Measurements from ENCODE around the gene DUSP28. TPM values are rescaled to one million over a fixed set of nuclear protein-coding genes. Genes with fewer than 3 reads are reported as not detected.

Gene DUSP28, protein sequence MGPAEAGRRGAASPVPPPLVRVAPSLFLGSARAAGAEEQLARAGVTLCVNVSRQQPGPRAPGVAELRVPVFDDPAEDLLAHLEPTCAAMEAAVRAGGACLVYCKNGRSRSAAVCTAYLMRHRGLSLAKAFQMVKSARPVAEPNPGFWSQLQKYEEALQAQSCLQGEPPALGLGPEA
- 10 to 100 TPM in 1 of 2 donors, 1 to 10 TPM in 1; 5.8 to 14.3 TPM for total RNA-seq

DNA sequence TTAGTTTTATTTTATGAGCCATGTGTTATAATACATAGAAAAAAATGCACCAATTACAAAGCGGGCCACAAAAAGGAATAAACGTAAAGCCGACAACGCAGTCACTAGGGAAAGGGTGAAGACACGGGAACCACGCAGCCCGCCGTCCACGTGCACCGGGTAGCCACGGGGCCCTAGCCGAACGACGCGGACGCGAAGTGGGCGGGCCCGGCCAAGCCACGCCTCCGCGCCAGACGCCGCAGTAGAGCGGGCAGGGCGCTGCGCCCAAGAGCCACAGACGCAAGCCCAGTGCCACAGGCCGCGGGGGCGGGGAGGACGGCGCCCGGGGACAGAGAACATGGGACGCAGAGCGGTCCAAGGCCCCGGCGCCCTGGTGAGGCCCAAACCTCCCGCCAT lies at the start of gene DUSP28:
Gene DUSP28, plus strand, starts transcription at position 274 of the 396 bp plus-strand sequence. CDS start 328 bp downstream, outside the sequence.
- ATAC-seq (ENCODE audit: insufficient number of reproducible peaks, low FRiP score, low read depth), result peak; percentile 70
- Histone ChIP-seq H3K4me3 (peak within 1 kb of the TSS; percentile 96), H3K27me3 (replicated peaks; ENCODE audit: insufficient read depth) (no peaks in the 10 kb centered on the region), H3K4me1 (ENCODE audit: control insufficient read depth in 1 of 2, low read depth in 2 of 2) (peaks cover 30 to 50% of the 10 kb centered on the region in 2 donors), H3K27ac (peak within 1 kb of the TSS; percentile 99), H3K9me3 (no peaks in the 10 kb centered on the region), H3K36me3 (no peaks in the 10 kb centered on the region)
- DNase-seq (ENCODE audit: low spot score), result peak; percentile 64
- TF ChIP-seq, protein P1, sequence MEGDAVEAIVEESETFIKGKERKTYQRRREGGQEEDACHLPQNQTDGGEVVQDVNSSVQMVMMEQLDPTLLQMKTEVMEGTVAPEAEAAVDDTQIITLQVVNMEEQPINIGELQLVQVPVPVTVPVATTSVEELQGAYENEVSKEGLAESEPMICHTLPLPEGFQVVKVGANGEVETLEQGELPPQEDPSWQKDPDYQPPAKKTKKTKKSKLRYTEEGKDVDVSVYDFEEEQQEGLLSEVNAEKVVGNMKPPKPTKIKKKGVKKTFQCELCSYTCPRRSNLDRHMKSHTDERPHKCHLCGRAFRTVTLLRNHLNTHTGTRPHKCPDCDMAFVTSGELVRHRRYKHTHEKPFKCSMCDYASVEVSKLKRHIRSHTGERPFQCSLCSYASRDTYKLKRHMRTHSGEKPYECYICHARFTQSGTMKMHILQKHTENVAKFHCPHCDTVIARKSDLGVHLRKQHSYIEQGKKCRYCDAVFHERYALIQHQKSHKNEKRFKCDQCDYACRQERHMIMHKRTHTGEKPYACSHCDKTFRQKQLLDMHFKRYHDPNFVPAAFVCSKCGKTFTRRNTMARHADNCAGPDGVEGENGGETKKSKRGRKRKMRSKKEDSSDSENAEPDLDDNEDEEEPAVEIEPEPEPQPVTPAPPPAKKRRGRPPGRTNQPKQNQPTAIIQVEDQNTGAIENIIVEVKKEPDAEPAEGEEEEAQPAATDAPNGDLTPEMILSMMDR (IDR thresholded peaks at IDR 0.05), result no peak

DNA sequence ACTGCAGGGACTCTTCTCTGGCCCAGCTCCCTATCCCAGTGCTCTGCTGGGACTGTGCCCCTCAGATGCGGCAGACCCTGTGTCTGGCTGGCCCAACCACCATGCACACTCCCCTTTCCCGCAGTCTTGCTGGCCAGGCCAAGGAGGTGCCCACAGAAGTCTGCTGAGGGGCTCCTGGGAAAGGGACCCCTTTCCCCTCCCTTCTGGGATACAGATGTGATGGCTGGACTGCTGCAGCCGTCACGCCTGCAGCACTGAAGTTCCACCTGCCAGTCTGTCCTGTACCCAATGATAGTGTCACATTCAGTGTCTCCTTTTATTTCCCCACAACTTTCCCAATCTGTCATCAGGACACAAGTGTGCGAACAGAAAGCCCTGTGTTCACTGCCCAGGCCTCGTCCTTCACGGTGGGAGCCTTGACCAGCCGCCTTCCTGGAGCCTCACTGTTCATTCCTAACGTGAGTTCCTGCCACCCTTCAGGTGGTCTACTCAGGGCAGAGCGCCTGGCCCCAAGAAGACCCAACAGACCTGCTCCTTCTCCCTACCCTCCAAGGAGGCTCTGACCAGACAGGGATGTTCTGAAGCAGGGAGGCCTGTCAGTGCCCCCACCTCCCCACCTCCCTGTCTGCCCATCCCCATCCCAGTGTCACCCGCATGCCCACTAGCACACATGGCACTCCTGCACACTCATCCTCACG lies 49.5 kb upstream of the DUSP28 start:
- no peak overlapping the region for H3K4me3 ChIP-seq
- no peaks in the 10 kb centered on the region for H3K9me3 ChIP-seq
- TF ChIP-seq, protein P1 (IDR thresholded peaks at IDR 0.05), result no peak
- DNase-seq (ENCODE audit: low spot score) (no peak), ATAC-seq (ENCODE audit: insufficient number of reproducible peaks, low FRiP score, low read depth) (no peak)
- no peaks in the 10 kb centered on the region for H3K27me3 ChIP-seq (replicated peaks; ENCODE audit: insufficient read depth)
- no peak overlapping the region for H3K27ac ChIP-seq
- H3K36me3 ChIP-seq, result peaks cover 7% of the 10 kb centered on the region
- H3K4me1 ChIP-seq (ENCODE audit: control insufficient read depth in 1 of 2, low read depth in 2 of 2), result no peaks in the 10 kb centered on the region

DNA sequence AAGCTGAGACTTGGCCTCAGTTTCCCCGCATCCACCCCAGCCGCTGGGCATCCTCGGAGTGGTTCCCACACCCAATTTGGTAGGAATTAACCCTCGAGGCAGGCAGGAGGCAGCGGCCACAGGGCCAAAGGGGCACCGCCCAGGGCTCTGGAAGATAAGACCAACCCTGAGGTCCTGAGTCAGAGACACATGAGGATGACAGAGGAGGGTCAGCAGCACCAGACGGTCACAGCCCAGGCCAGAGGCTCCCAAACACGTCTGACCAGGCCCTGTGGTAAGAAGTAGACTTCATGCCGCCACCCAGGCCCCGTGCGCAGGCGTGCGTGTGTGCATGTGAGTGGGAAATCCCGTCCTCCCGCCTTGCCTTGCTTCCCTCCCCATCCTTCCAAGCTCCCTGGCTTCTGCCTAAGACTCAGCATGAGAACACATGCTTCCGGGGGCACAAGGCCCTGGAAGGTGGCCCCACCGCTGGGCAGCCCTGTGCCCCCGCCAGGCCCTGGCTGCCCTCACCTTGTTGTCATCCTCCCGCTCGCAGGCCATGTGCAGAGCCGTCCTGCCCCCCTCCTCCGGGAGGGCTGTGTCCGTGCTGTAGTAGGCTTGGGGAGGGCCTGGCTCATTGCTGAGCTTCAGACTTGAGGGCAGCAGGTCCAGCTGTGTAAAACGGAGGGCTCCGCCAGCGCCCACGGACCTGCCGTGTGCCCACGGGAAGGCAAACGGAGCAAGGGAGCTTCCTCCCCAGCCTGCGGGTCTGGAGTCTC lies 48.6 kb upstream of the DUSP28 start:
- DNase-seq (ENCODE audit: low spot score), result no peak
- Histone ChIP-seq H3K27ac (no peak overlapping the region), H3K36me3 (peaks cover 7% of the 10 kb centered on the region), H3K4me3 (no peak overlapping the region), H3K9me3 (no peaks in the 10 kb centered on the region), H3K27me3 (replicated peaks; ENCODE audit: insufficient read depth) (no peaks in the 10 kb centered on the region), H3K4me1 (ENCODE audit: control insufficient read depth in 1 of 2, low read depth in 2 of 2) (no peaks in the 10 kb centered on the region)
- TF ChIP-seq, protein P1 (IDR thresholded peaks at IDR 0.05), result no peak
- ATAC-seq (ENCODE audit: insufficient number of reproducible peaks, low FRiP score, low read depth), result no peak

DNA sequence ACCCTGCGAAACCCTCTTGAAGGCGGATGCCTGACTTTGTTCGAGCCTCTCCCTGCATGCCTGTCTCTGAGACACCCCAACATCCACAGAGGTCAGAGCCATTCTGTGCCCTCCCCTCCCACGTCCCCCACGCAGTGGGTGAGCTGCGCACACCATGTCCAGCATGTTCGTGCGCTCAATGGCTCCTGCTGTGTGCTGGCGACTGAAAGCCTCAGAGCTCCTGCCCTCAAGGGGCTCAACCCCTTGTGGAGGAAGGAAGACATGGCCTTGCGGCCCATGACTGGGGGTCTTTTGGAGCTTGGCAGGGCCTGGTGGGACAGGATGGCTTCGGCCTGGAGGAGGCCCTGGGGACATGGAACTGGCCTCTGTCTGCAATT lies 48.1 kb upstream of the DUSP28 start:
- Histone ChIP-seq H3K27ac (no peak overlapping the region), H3K4me1 (ENCODE audit: control insufficient read depth in 1 of 2, low read depth in 2 of 2) (no peaks in the 10 kb centered on the region), H3K9me3 (no peaks in the 10 kb centered on the region), H3K27me3 (replicated peaks; ENCODE audit: insufficient read depth) (no peaks in the 10 kb centered on the region), H3K4me3 (no peak overlapping the region), H3K36me3 (peaks cover 7% of the 10 kb centered on the region)
- ATAC-seq (ENCODE audit: insufficient number of reproducible peaks, low FRiP score, low read depth) (no peak), DNase-seq (ENCODE audit: low spot score) (no peak)
- TF ChIP-seq, protein P1 (IDR thresholded peaks at IDR 0.05), result no peak

Measured in thoracic aorta (tissue), 2 donors.